Skin of body (tissue), 2 donors: ENCODE results near the gene MBNL1. TPM values are rescaled to one million over a fixed set of nuclear protein-coding genes. Genes with fewer than 3 reads are reported as not detected.
"Not testable (repeated sequence)": the region's sequence is repeated elsewhere in the genome, so short reads cannot be mapped to it uniquely, and the experiment has no call there.

Experiments
- DNase-seq: peaks from one replicate; lab custom pipeline; 2025; lab: John Stamatoyannopoulos, UW
- total RNA-seq: library from RNA; depleted of rRNA; stranded (reverse); fragments of >200 nt; gene quantifications from one replicate; pipeline ENCODE4 v1.2.3, GENCODE V29; 2014

The MBNL1 gene
- total RNA-seq, 1 donor from 2014 or later: 142 TPM

DNA sequence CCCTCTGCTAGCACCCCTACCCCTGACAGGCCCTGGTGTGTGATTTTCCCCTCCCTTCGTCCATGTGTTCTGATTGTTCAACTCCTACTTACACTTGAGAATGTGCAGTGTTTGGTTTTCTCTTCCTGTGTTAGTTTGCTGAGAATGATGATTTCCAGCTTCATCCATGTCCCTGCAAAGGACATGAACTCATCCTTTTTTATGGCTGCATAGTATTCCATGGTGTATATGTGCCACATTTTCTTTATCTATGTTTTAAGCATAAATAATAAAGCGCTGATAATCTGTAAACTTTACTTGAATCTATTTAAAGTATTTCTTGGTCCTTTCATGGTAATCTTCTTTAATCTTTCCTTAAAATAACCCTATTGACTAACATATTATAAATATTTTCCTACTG, 128.6 kb downstream of the MBNL1 start:
- not testable (repeated sequence) for DNase-seq

DNA sequence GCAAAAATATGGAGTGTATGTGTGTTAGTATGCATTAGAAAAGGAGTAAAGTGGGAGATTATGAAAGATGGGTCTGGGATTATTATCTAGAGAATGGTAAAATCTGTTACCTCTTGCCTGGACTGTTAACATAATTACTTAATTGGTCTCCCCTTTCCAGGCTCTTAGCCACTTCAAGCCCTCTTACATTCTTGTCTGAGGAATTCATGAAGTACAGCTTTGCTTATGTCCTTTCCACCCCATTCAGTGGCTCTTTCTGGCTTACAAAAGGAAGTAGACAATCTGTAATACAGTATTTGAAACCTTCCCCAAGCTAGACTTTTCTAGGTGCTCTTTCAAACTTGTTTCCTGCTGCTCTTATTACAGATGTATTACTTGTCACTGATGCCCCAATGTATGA, 129.8 kb downstream of the MBNL1 start:
- DNase-seq: no peak

DNA sequence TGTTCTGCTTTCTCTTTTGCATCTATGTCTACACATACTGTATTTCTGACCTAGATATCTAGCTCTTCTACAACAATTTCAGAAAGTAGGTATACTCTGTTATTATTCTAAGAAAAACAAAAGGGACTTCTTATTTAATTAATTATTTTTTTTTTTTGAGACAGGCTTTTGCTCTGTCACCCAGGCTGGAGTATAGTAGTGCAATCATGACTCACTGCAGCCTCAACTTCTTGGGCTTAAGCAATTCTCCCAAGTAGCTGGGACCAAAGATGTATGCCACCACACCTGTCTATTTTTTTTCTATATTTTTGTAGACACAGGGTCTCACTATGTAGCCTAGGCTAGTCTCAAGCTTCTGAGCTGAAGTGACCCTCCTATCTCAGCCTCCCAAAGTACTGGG, 130.6 kb downstream of the MBNL1 start:
- no peak for DNase-seq

DNA sequence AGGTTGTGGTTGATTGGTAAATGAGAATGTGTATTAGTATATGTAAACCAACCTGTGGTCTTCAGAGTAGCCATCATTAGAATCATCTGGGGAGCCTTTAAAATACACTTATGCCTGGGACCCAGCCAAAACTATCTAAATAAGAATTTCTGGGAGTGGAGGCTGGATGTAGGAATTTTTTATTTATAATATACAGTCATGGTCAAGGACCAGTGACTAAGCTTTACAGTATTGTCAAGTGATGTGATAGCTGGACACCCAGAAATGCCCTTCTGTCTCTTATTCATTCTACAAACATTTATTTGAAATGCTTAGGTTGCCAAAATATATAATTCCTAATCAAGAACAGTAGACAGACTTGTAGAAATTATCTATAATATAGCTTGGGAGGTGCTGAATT, 132.2 kb downstream of the MBNL1 start:
- no peak for DNase-seq

DNA sequence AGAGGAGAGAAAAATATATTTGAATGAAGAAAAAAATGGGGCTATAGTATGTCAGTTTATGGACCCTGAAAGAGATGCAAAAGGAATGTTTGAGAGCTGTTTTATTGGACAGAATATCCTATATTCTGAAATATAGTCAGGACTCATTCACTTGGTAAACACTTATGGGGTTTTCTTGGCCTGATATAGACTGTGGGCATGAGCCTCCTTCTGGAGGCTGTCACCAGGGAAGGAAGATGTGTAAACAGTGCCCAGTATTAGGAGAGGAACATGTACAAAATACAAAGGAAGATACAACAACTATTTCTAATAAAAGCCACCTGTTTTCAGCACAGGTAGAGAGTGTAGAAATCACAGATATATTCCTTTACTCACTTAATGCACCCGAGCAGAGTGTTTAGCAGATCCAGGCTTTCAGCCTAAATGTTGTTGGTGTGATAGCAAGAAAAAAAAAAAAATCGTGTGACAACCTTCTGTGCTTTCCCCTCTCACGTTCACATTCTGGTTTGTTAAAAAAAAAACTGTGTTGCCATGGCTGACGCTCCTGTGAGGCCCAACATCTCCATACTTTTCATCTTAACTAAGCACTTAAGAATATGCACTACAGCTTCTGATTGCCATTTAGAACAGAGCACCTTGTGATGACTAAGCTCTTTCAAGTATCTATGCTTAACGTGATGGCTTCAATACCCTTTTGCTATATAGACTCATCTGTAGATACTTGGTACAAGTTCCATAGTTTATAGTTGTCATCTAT, 134.1 kb downstream of the MBNL1 start:
- DNase-seq: no peak

DNA sequence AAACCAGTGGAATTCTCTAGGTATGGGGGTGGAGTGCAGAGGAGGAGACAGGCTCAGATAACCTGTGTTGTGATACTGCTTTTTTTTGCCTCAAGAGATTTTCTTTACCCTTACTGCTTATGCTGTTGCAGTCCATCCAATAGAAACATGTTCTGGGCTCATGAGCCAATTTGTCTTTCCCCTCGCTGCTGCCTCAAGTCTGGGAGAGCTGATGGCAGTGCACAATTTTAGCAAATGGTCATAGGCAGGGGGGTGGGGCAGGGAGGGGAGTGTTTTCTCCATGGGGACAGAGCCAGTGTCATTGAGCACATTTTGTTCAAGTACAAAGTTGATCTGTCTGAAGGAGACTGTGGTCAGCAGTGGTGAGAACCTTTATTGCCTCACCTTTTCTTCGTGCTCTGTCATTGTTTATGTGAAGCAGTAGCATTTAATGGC, 134.9 kb downstream of the MBNL1 start:
- DNase-seq: no peak

DNA sequence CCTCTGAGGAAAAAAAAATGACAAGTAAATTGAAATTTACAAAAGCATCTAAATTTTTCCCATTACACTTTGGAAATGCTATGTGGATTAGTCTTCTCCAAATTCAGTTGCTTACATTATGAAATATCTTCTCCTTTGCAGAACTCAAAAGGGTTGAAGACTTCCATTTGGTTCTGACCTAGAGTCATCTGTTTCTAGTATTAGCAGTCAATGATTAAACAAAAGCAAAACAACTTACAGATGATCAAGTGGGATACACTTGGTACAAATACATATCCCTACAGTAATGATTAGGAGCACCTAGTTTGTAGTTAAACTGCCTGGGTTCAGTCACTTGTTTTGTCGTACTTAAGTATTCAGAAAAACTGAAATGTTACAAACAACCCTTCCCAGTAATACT, 136.2 kb downstream of the MBNL1 start:
- DNase-seq: no peak

DNA sequence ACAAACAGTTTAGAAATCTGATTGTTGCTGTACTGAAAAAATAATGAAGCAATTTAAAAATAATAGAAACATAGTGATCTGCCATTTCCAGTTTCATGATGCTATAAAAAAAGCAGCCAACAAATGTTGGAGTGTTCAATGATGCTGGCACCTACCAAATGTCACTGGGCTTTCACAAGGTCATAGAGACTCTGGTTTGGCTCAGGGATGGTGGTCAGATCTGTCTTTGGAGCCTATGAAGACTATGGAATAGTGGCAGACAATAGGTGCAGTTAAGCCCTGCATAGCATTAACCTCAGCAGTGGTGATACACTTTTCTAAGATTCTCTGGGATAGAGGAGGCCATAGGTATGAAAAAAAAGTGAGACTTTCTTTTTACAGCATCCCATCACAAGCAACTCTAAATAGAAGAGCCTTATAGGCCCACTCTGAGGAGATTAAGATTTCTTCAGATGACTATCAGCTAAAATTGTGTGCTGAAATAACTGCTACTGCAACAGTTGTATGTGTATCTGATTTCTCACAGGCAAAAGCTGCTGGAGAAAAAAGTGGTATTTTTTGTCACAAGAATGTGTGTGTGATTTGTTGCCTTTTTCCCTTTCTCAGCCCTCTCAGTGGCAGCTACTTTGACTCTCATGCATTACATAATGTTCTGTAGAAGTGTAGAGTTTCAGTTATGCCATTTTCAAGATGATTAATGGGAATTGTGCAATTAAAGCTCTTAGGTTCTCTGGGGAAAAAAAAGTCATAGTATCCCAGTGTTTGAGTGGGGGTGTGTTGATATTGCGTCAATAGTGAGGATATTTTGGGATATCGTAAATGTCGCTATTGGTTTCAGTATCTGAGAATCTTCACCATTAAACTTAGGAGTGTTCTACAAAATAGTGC, 137.4 kb downstream of the MBNL1 start:
- peak; percentile 75 for DNase-seq

DNA sequence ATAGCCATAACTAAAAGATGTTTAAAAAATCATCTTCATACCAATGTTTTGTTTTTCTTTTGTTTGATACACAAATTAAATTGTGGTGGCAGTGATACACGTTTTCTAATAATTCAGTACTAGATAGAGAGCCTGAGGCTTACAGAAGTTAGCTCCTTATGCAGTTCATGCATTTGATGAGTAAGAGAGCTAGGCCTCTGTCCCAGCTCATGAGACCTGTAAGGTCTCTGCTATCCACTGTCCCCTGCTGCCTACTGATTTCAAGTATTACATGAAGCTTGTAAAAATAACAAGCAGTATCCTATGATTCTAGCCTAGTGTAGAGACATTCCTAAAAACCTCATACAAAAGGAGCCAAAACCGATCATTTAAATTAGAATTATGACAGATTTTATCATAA, 144.5 kb downstream of the MBNL1 start:
- no peak for DNase-seq

DNA sequence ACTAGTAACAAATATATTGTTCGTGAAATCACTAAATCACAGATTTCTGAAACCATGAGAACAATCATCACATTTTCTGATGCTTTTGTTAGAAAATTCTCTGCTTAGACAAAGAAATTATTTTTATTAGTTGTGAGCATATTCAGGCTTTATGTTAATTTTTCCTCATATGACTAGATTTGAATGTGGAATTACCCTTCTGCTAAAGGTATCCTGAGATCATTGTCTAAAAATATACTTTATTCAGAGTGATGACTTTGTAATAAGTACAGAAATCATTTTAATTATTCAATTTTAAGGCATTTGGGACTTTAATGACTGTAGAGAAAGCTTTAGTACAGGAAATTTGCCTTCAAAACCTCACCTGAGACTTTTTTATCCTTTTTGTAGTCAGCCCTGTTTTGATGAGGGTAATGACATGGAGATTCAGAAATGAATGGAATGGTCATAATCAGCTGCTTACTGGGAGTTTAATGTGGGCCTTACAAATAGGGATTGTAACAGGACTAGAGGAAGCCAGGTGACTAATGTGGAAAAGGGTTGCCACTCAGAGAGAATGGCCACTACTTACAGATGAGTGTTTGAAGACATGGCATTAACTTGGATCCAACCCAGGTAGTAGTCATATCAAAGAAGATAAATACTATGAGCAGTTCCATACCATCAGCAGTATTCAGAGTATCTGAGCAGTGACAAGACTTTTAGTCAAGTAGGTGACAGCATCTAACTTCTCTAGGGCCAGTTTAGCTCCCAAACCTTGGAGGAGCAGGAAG, 148.3 kb downstream of the MBNL1 start:
- DNase-seq: no peak

DNA sequence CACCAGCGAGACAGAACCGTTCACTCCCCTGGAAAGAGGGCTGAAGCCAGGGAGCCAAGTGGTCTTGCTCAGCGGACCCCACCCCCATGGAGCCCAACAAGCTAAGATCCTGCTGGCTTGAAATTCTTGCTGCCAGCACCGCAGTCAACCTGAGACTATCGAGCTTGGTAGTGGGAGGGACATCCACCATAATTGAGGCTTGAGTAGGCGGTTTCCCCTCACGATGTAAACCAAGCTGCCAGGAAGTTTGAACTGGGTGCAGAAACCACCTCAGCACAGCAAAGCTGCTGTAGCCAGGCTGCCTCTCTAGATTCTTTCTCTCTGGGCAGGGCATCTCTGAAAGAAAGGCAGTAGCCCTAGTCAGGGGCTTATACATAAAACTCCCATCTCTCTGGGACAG, 151.0 kb downstream of the MBNL1 start:
- DNase-seq: no peak

DNA sequence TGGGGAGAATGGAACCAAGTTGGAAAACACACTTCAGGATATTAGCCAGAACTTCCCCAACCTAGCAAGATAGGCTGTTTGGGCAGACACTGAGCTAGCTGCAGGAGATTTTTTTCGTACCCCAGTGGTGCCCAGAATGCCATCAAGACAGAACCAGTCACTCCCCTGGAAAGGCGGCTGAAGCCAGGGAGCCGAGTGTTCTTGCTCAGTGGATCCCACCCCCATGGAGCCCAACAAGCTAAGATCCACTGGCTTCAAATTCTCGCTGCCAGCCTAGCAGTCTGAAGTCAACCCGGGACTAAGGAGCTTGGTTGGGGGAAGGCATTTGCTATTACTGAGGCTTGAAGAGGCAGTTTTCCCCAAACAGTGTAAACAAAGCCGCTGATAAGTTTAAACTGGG, 152.4 kb downstream of the MBNL1 start:
- no peak for DNase-seq

DNA sequence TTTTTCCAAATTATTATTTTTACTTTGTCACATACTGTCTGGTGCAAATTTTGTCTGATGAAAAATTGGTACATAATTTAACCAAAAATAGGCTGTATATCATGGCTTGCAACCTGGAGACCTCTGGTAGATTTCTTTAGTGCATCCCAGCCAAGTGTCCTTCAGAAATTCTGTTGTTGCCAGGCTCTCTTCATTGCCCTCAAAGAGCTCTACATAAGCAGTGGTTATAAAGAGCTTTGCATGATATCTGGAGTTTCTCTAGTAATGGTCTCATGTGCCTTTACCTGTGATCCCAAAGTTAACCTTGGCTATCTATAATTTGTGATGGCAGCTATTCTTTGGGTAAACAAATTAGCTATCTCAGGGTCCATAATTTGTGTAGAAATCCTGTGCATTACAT, 157.7 kb downstream of the MBNL1 start:
- no peak for DNase-seq

DNA sequence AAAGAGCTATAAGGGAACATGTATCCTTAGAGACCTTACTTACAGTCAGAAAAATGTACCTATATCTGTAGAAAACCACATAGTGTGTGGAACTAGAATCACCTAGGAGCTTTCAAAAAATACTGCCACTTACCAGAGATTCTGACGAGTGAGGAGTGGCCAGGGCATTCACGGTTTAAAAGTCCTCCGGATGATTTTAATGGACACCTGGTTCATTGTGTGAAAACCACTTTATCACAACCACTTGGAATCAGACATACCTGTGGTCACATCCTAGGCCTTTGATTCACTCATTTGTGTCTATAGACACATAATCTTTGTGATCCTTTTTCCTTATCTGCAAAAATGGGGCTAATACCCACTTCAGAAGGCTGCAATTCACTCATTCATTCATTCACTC, 159.8 kb downstream of the MBNL1 start:
- no peak for DNase-seq

DNA sequence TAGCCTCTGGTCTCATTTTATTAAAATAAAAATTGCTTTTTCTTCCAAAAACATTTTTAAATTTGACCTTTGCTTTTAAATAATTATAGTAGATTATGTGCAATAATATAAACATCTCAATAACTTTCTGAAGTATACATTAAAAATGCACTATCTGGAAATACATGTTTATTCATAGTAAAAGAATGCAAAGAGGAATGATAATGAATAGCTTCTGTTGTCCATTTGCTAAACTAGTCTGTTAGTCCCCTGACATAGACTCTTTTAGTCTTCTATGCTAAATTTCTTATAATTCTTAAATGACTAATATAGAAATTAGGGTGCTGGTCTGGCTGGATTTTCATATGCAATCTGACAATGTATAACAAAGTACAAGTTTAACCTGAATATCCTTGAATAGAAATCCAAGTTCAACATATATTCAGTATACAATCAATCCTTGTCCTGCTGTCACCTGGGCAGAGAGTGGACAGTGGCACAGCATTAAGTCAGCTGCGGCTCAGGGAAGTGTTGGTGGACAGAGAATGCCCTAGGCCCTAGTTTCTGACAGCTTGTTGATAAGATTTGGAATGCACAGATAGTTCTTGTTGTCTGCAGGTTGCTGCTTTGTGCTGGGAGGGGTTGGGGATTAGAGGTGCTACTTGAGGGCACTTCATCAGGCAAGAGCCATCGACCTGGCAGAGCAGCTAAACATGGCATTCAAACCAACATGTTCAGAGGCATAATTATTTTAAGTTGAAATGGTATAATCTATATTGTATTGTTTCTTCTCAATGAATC, 161.7 kb downstream of the MBNL1 start:
- DNase-seq: no peak

DNA sequence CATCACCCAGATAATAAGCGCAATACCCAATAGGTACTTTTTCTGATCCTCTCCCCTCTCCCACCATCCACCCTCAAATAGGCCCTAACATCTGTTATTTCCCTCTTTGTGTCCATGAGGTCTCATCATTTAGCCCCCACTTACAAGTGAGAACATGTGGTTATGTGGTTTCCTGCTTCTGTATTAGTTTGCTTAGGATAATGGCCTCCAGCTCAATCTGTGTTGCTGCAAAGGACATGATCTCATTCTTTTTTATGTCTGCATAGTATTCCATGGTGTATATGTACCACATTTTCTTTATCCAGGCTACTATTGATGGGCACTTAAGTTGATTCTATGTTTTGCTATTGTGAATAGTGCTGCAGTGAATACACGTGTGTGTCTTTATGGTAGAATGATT, 165.4 kb downstream of the MBNL1 start:
- DNase-seq: no peak

DNA sequence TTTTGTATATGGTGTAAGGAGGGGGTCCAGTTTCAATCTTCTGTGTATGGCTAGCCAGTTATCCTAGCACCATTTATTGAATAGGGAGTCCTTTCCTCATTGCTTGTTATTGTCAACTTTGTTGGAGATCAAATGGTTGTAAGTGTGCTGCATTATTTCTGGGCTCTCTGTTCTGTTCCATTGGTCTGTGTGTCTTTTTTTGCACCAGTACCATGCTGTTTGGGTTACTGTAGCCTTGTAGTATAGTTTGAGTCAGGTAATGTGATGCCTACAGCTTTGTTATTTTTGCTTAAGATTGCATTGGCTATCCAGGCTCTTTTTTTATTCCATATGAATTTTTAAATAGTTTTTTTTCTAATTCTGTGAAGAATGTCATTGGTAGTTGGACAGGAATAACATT, 166.5 kb downstream of the MBNL1 start:
- not testable (repeated sequence) for DNase-seq

DNA sequence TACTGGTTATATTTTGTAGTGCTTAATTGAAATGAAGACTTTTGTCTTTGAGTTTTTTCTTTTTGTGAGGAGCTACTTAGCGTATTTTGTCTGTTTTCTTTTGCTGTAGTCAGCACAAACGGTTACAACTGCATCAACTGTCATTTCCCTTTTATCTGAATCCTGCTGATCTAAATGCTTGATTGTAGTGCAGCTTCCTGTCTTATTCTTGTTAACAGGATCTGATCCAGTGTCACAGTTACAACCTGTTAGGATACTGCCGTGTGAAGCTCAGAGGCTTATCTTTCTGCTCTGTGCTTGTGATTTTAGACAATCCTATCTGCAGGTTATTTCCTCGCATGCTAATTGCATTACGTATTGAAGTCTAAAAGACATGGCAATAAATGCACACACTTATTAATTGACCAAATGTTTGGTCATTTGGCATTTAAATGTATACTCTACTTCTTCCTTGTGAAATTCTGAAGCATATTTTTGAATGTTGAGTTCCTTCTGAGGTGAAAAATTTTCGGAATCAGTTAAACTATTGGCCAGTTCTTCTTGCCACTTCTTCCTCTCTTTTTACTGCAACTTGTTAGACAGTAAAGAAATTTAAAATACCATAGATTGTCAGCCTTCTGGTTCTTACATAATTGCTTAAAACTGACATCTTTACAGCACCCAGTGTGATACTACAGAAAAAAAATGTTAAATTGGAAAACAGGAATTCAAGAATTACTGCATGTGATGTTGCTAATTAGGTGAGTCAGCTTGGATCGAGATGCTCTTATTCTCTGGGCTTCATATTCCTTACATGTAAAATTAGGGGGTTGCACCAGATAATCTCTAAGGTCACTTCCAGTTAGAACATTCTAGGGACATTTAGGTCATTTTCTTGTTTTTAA, 168.2 kb downstream of the MBNL1 start:
- DNase-seq: no peak

DNA sequence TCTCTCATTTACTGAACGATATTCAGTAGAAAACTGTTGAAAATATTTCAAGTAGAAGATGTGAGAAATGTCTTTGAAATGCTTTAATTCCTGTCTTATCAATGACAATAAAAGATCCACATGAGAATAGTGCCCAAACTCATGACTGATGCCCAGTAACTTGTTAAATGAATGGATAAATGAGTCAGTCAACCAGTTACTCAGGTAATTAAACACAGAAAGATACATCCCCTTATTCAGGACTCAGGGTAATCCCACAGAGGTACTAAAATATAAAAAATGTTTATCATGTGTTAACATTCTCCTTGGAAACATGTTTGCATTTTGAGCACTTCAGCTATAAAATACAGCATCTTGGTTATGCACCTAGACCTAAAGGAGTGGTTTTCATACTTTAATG, 169.5 kb downstream of the MBNL1 start:
- DNase-seq: no peak

DNA sequence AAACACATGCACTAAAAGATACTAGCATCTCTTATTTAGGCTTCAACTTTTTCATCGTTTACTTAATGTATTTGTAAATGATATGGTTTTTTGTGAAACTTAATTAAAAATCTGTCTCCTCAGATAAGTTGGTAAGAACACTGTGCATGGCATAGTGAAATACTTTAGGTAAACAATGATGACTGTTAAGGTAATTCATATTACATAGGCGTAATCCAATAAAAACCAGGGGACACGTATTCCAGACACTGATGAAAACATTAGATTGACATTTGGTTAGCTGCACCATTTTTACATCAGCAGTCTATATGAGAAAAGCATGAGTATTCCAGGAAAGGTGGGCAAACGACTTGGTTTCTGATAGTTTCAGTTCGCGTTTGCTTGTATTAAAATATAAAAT, 170.0 kb downstream of the MBNL1 start:
- no peak for DNase-seq
